OCI-LY1 (cell line): ENCODE results near the gene TSHR.

ENCODE experiments used
- EZH2 ChIP-seq: fragments of 200-600 bp; sonication (generic), shearing (Covaris generic); IDR thresholded peaks from 2 replicates; pipeline ENCODE4 v1.8.0; 2017; ENCODE audit warnings: borderline replicate concordance, mixed run types, mild to moderate bottlenecking, antibody characterized with exemption, low read length, moderate library complexity, mixed read lengths
- TF ChIP-seq, protein P1 (sequence below): fragments of 200-600 bp; sonication (generic), shearing (Covaris generic); IDR thresholded peaks from 2 replicates; pipeline ENCODE4 v1.5.1; 2017; ENCODE audit warnings: mild to moderate bottlenecking, antibody characterized with exemption, low read length, moderate library complexity, mixed read lengths

DNA sequence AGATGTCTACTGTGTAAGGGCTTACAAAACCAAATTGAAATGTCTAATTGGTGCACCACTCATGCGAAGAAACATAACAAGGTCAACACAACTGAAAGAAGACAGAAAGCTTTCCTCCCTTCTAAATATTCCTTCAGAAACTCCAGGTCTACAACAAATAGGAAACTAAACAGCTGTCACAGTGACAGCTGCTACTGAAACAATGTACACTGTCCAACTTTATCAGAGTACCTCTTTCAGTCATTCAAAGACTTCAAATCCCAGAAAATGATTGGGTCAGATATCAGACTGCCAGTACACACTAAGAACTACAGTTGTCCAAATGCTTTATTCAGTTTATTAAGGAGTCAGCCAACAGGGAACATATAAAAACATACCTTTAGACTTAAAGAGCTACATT, 49.1 kb upstream of the TSHR start:
- TF ChIP-seq, protein P1, sequence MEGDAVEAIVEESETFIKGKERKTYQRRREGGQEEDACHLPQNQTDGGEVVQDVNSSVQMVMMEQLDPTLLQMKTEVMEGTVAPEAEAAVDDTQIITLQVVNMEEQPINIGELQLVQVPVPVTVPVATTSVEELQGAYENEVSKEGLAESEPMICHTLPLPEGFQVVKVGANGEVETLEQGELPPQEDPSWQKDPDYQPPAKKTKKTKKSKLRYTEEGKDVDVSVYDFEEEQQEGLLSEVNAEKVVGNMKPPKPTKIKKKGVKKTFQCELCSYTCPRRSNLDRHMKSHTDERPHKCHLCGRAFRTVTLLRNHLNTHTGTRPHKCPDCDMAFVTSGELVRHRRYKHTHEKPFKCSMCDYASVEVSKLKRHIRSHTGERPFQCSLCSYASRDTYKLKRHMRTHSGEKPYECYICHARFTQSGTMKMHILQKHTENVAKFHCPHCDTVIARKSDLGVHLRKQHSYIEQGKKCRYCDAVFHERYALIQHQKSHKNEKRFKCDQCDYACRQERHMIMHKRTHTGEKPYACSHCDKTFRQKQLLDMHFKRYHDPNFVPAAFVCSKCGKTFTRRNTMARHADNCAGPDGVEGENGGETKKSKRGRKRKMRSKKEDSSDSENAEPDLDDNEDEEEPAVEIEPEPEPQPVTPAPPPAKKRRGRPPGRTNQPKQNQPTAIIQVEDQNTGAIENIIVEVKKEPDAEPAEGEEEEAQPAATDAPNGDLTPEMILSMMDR: no peak
- TF ChIP-seq EZH2: no peak
